AG09319 (cell line): ENCODE results near the gene GRAP2.

ENCODE experiments used
- DNase-seq: peaks from one replicate; pipeline ENCODE4 v3.0.0-alpha.2; 2010; ENCODE audit warnings: low read depth; ENCODE audit errors: extremely low read depth
- TF ChIP-seq, protein P1 (sequence below): IDR thresholded peaks from 2 replicates; pipeline ENCODE4 v1.5.1; 2011; ENCODE audit warnings: low read depth, mild to moderate bottlenecking, inconsistent platforms, low read length, moderate library complexity

The GRAP2 gene

DNA sequence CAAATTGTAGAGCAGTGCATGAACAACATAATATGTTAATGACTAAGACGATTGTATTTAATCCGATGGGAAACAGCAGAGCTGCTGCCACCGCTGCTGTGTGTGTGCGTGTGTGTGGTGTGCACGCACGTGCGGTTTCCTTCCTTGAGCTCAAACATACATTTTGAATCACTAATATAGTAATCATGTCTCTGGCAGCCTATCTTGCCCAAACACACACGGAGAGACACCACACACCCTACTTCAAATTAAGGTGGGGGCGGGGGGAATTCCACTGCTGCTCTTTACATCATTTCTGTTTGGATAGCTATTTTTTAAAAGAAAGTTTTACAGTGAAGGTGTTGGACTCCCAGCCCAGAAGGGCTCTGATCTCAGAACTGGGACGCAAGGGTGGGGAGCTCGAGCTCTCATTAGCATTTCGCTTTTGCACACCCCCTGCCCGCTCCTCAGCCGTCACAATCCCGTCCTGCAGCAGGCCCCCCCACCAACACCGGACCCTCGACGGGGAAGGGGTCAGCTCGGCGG, 93.2 kb downstream of the GRAP2 start:
- DNase-seq = no peak
- TF ChIP-seq, protein P1, sequence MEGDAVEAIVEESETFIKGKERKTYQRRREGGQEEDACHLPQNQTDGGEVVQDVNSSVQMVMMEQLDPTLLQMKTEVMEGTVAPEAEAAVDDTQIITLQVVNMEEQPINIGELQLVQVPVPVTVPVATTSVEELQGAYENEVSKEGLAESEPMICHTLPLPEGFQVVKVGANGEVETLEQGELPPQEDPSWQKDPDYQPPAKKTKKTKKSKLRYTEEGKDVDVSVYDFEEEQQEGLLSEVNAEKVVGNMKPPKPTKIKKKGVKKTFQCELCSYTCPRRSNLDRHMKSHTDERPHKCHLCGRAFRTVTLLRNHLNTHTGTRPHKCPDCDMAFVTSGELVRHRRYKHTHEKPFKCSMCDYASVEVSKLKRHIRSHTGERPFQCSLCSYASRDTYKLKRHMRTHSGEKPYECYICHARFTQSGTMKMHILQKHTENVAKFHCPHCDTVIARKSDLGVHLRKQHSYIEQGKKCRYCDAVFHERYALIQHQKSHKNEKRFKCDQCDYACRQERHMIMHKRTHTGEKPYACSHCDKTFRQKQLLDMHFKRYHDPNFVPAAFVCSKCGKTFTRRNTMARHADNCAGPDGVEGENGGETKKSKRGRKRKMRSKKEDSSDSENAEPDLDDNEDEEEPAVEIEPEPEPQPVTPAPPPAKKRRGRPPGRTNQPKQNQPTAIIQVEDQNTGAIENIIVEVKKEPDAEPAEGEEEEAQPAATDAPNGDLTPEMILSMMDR = no peak

DNA sequence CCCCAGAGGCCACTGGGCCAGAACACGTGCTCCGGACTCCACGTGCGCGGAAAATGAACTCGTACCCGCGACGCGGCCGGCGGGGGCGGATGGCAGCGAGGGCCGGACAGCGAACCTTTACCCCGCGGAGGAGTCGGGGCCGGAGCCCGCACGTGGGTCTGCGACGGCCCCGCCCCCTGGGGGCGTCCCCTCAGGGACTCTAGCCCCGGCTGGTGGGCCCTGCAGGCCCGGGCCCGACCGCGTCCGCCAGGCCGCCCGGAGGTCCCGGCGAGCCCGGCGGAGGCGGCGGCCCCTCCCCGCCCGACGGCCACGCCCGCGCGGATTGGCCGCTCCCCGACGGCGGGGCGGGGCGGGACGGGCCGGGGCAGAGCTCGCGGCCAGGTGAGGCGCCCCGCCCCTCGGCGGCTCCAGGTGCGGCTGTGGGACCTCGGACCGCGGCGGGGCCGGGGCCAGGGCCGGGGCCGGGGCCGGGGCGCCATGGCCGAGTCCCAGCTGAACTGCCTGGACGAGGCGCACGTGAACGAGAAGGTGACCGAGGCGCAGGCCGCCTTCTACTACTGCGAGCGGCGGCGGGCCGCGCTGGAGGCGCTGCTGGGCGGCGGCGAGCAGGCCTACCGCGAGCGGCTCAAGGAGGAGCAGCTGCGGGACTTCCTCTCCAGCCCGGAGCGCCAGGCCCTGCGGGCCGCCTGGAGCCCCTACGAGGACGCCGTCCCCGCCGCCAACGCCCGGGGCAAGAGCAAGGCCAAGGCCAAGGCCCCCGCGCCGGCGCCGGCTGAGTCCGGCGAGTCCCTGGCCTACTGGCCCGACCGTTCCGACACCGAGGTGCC, 93.9 kb downstream of the GRAP2 start, which contains the start of gene FAM83F:
Gene FAM83F (plus strand): TSS at position 389 of the 827 bp plus-strand sequence. CDS start 89 bp downstream, at position 478.
- TF ChIP-seq, protein P1 = no peak
- DNase-seq = no peak

DNA sequence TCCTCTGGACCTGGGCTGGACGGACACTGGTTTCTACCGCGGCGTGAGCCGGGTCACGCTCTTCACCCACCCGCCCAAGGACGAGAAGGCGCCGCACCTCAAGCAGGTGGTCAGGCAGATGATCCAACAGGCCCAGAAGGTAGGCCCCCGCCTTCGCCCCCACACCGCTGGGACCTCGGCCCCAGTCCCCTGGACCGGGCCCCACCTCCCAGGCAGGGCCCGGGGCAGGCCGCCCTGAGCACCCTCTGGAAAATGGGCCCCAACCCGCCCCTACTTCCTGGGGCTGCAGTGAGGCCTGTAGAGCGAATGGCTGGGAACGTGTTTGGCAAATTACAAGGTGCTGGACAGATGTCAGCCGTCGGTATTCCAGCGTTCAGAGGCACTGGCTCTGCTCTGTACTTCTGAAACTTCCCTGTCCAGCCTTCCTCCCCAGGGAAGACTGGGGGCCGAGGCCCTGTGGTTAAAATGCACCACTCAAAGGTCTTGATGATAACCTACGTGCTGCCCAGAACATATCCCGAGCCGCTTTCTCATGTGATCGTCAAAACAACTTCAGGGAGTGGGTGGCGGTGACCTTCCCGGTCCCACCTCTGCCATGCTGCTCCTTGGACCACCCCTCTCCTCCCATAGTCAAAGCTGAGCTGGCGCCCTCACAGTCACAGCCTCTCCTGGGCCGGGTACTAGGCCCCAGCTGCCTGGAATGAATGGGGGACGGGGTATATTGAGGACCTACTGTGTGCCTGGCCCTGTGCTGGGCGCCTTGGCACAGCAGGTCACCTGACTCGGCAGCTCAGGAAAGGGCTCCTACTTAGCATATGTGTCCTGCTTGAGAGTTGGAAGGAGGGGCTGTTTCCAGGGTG, 94.7 kb downstream of the GRAP2 start:
- TF ChIP-seq, protein P1 = no peak
- DNase-seq = no peak

DNA sequence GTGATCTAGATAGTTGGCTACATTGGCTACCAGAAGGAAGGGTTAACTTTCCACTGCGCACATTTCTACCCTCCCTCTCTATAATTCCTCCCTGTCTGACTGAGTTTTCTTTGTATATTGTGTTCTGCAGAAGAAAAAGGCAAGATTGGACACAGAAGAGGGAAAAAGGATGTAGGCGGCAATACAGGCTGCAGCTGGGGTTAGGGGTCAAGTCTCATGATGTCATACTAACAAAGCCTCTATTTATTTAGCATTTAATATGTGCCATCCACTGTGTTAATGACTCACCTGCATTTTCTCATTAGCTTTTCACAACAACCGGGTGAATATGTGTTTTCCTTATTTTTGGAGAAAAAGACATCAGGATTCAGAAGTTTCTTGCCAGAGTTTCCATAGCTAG, 95.8 kb downstream of the GRAP2 start:
- no peak for DNase-seq
- TF ChIP-seq, protein P1 = no peak

DNA sequence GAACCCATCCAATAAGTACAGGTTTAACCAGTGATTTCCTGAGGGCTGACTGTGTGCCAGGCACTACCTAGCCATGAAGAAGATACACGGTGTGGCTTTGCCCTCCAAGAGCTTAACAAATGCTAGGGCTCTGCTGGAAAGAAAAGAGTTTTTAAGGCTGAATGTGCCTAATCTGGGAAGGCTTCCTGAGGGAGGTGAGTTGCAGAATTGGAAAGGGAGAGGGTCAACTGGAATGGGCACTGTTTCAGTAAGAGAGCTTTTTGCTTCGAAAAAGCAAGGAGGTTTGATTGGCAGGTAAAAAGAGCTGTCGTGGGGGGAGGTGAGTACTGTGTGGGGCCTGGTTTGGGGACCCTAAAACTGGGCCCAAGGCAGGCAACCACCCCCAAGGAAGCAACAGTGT, 96.5 kb downstream of the GRAP2 start:
- TF ChIP-seq, protein P1 = no peak
- DNase-seq = no peak

DNA sequence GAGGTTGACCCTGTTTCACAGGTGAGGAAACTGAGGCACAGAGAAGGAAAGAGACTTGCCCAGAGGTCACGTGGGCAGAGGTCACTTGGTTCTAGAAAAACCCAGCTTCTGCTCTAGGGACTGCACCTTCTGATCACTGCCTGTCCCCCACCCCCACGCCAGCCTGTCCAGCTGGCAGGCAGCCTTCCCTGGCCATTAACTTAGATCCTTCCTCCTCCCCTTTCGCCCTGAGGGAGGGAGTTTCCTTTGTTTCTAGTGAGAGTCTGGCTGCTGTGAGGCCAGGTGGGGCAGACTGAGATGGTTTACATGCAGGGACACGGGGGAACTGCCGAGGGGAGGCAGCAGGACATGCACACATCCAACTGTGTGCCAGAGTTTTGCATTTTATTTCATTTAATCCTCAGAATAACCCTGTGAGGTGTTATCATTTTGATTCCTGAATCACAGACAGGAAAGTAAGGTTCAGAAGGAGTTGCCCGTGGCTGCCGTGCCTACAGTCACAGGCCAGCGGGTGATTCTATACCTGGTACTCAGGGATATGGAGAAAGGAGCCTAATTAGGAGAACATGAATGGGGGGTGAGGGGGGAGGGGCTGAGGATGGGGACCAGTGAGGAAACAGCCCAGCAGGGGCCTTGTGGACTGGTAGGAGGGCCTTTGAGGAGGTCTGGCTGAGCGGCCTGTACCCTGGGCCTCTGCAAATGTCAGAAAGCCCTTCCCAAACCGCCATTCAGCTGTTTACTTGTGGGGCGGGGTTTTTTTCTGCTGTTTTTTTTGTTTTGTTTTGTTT, 97.2 kb downstream of the GRAP2 start:
- TF ChIP-seq, protein P1 = no peak
- no peak for DNase-seq
